HG02840 (cell line): ENCODE measurements around the gene SLC22A1.
"Not testable (repeated sequence)": the region's sequence is repeated elsewhere in the genome, so short reads cannot be mapped to it uniquely, and the experiment has no call there.

Source experiments
- ATAC-seq: cut with Tn5 transposase; IDR thresholded peaks from one replicate; pipeline ENCODE4 v1.9.1; 2021; ENCODE audit warnings: mild to moderate bottlenecking, moderate library complexity, moderate number of reproducible peaks; ENCODE audit not compliant: unreplicated experiment, low FRiP score

Gene SLC22A1

GRCh38 chr6:160092602-160093001 is 29.0 kb upstream of the SLC22A1 start:
- ATAC-seq: no peak

GRCh38 chr6:160093061-160093460 is 28.6 kb upstream of the SLC22A1 start:
- ATAC-seq: no peak

GRCh38 chr6:160093946-160094345 is 27.7 kb upstream of the SLC22A1 start:
- no peak for ATAC-seq

- no peak for ATAC-seq
Measured at GRCh38 chr6:160095146-160095845, 26.3 kb upstream of the SLC22A1 start.

- ATAC-seq: no peak
Measured at GRCh38 chr6:160101277-160102205, 20.1 kb upstream of the SLC22A1 start.

GRCh38 chr6:160102399-160102798 is 19.2 kb upstream of the SLC22A1 start:
- ATAC-seq: no peak

- ATAC-seq: no peak
Measured at GRCh38 chr6:160102956-160103824, 18.4 kb upstream of the SLC22A1 start.

GRCh38 chr6:160103825-160104100 is 17.9 kb upstream of the SLC22A1 start:
- no peak for ATAC-seq

GRCh38 chr6:160104821-160105517 is 16.6 kb upstream of the SLC22A1 start:
- no peak for ATAC-seq

- ATAC-seq: no peak
Measured at GRCh38 chr6:160106010-160106409, 15.6 kb upstream of the SLC22A1 start.

- no peak for ATAC-seq
Measured at GRCh38 chr6:160106701-160107100, 14.9 kb upstream of the SLC22A1 start.

- ATAC-seq: no peak
Measured at GRCh38 chr6:160108077-160108476, 13.5 kb upstream of the SLC22A1 start.

- ATAC-seq: no peak
Measured at GRCh38 chr6:160110586-160111123, 11.0 kb upstream of the SLC22A1 start.

- ATAC-seq: no peak
Measured at GRCh38 chr6:160111806-160112205, 9.8 kb upstream of the SLC22A1 start.

- ATAC-seq: no peak
Measured at GRCh38 chr6:160112628-160113299, 8.9 kb upstream of the SLC22A1 start.

GRCh38 chr6:160114536-160114935 is 7.1 kb upstream of the SLC22A1 start:
- ATAC-seq: not testable (repeated sequence)

GRCh38 chr6:160115421-160115820 is 6.2 kb upstream of the SLC22A1 start:
- no peak for ATAC-seq

GRCh38 chr6:160116411-160116810 is 5.2 kb upstream of the SLC22A1 start:
- no peak for ATAC-seq

- no peak for ATAC-seq
Measured at GRCh38 chr6:160117137-160117536, 4.5 kb upstream of the SLC22A1 start.
